ENCODE data around the gene GRK3. TPM values are rescaled to one million over a fixed set of nuclear protein-coding genes. Genes with fewer than 3 reads are reported as not detected.

The GRK3 gene
- total RNA-seq, 4 donors from 2014 or later = 7.6 to 10.7 (median 8.8) TPM

GRCh38 chr22:25753252-25753651 is 188.8 kb downstream of the GRK3 start:
- Histone ChIP-seq H3K36me3 (no peaks in the 10 kb centered on the region), H3K27ac (no peak overlapping the region), H3K4me1 (no peaks in the 10 kb centered on the region), H3K4me3 (replicated peaks in 1 of 3) (no peak overlapping the region), H3K9me3 (no peaks in the 10 kb centered on the region), H3K27me3 (no peaks in the 10 kb centered on the region)
- TF ChIP-seq POLR2A (IDR thresholded peaks at IDR 0.05) (no peak), CTCF (IDR thresholded peaks at IDR 0.05) (no peak)
- WGBS, 2 donors = 90 to 92% methylated on average over 9 to 14 of the region's 14 CpGs
- no peak for DNase-seq
- intact Hi-C loops (cut with DNase I) = no loop called here

DNA sequence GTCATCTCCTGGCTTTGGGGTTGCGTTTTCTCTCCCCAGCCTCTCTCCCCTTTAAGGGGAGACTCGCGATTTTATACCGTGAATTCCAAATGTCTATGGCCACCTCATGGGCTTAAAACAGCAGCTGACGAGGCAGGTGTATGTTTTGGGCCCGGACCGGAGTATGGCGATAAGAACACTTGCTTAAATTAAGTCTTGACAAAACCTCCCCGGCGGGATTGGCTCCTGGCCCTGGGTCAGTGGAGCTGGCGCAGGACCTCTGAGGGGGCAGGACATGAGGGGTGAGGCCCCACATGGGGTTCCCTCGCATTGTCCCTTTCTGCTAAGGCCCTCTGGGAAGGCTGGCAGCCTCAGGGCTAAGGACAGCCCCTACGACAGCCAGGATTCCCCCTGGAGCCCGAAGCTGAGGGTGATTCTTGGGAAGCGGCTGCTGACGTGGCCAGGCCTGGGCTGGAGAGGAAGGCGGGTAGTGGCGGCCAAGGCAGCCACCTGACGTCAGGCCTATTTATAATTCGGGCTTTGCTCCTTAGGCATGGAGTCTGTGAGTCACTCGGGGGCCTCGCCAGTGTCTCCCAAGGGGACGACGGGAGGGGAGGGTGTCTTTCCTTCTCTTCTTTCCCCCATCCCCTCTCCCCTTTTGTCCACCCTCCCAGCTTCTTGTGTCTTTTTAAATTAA is 190.2 kb downstream of the GRK3 start:
- intact Hi-C loops (cut with DNase I) = no loop called here
- H3K4me1 ChIP-seq = no peaks in the 10 kb centered on the region
- no peaks in the 10 kb centered on the region for H3K27me3 ChIP-seq
- 73% methylated on average over 19 to 23 of the region's 24 CpGs for WGBS, 2 donors
- H3K27ac ChIP-seq = no peak overlapping the region
- no peaks in the 10 kb centered on the region for H3K9me3 ChIP-seq
- no peak for TF ChIP-seq CTCF (IDR thresholded peaks at IDR 0.05)
- no peak for TF ChIP-seq POLR2A (IDR thresholded peaks at IDR 0.05)
- DNase-seq = peak in 1 of 2 donors; percentile 9
- H3K4me3 ChIP-seq (replicated peaks in 1 of 3) = no peak overlapping the region
- no peaks in the 10 kb centered on the region for H3K36me3 ChIP-seq

DNA sequence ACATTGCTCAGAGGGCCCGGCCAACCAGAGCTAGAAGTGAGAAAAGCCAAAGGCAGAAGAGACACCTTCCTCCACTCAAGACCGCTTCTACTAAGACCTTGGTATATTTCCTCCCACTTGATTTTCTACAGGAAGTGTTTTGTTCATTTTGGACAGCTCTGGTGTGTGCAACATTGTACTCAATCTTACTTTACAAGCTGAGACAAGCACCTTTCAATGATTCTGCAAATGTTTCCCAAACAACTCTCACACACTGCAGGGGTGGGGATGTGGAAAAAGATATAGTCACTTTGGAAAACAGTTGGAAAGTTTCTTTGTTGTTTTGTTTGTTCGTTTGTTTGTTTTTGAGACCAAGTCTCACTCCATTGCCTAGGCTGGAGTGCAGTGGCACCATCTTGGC is 193.2 kb downstream of the GRK3 start:
- intact Hi-C loops (cut with DNase I) = no loop called here
- H3K27ac ChIP-seq = no peak overlapping the region
- TF ChIP-seq CTCF (IDR thresholded peaks at IDR 0.05) = no peak
- TF ChIP-seq POLR2A (IDR thresholded peaks at IDR 0.05) = no peak
- H3K27me3 ChIP-seq = no peaks in the 10 kb centered on the region
- no peaks in the 10 kb centered on the region for H3K9me3 ChIP-seq
- H3K36me3 ChIP-seq = no peaks in the 10 kb centered on the region
- WGBS, 2 donors = 67 to 70% methylated on average over 3 of the region's 3 CpGs
- H3K4me3 ChIP-seq (replicated peaks in 1 of 3) = no peak overlapping the region
- no peaks in the 10 kb centered on the region for H3K4me1 ChIP-seq
- DNase-seq = no peak

- no peak overlapping the region for H3K4me3 ChIP-seq (replicated peaks in 1 of 3)
- H3K36me3 ChIP-seq = no peaks in the 10 kb centered on the region
- no peak for TF ChIP-seq POLR2A (IDR thresholded peaks at IDR 0.05)
- TF ChIP-seq CTCF (IDR thresholded peaks at IDR 0.05) = no peak
- H3K4me1 ChIP-seq = no peaks in the 10 kb centered on the region
- no peaks in the 10 kb centered on the region for H3K27me3 ChIP-seq
- H3K27ac ChIP-seq = no peak overlapping the region
- no peak for DNase-seq
- intact Hi-C loops (cut with DNase I) = no loop called here
- 95% methylated on average over 8 of the region's 8 CpGs for WGBS, 2 donors
- no peaks in the 10 kb centered on the region for H3K9me3 ChIP-seq
Observed at GRCh38 chr22:25758316-25758715, 193.8 kb downstream of the GRK3 start.

DNA sequence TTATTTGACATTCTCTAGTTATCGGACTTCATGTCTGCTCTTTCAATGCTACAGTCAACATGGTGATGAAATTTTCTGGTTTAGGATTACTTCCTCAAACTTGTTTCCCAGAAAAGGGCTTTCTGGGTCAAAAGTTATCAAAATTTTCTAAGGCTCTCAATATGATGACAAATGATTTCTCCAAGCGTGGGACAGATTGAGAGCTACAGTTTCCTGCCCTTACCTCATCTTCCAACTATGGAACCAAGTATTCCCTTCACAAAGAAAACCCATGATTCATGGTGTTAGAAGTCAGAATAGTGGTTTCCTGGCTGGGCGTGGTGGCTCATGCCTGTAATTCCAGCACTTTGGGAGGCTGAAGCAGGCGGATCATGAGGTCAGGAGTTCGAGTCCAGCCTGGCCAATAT is 195.4 kb downstream of the GRK3 start:
- no peak for DNase-seq

More for the DNA sequence above, 195.4 kb downstream of the GRK3 start:
- H3K4me1 ChIP-seq = no peaks in the 10 kb centered on the region
- intact Hi-C loops (cut with DNase I) = no loop called here
- H3K4me3 ChIP-seq (replicated peaks in 1 of 3) = no peak overlapping the region
- TF ChIP-seq POLR2A (IDR thresholded peaks at IDR 0.05) (no peak), CTCF (IDR thresholded peaks at IDR 0.05) (no peak)
- no peak overlapping the region for H3K27ac ChIP-seq
- 60 to 64% methylated on average over 5 of the region's 5 CpGs for WGBS, 2 donors
- H3K36me3 ChIP-seq = no peaks in the 10 kb centered on the region
- no peaks in the 10 kb centered on the region for H3K9me3 ChIP-seq
- no peaks in the 10 kb centered on the region for H3K27me3 ChIP-seq

All from thyroid gland (tissue), 4 donors.